HepG2 (cell line): Measurements from ENCODE around the gene SEC14L2. TPM values are rescaled to one million over a fixed set of nuclear protein-coding genes. Genes with fewer than 3 reads are reported as not detected.

ENCODE experiments used
- ATAC-seq: fragments of 200-7000 bp; cut with Tn5 transposase; 3 replicates; pipeline ENCODE4 v1.9.1; 2020; ENCODE audit warnings: mild to moderate bottlenecking, moderate library complexity
- BruUV-seq: library from RNA; stranded (reverse); fragments of 400-500 nt; replicated peaks from 2 replicates; lab custom pipeline; 2021; lab: Mats Ljungman, UMichigan
- CTCF ChIA-PET: fragments of 300-600 bp; formaldehyde crosslinking; extraction: SDS; loops from one replicate; lab custom pipeline; 2021; ENCODE audit warnings: low total read pairs, inconsistent platforms, low intra/inter-chr PET ratio; lab: Yijun Ruan, JAX
- POLR2A ChIA-PET: fragments of 350-600 bp; sonication (Branson Sonifier 250); formaldehyde crosslinking; loops from one replicate; lab custom pipeline; 2020; ENCODE audit warnings: antibody characterized with exemption, inconsistent platforms; lab: Yijun Ruan, JAX
- DNase-seq: peaks from one replicate; pipeline ENCODE4 v3.0.0-alpha.2; 2015; ENCODE audit warnings: low spot score
- FAIRE-seq: peaks from 3 replicates; lab custom pipeline; 2011; peaks lifted over from hg19 to GRCh38; lab: Jason Lieb, UNC
- H2AFZ ChIP-seq: one replicate; pipeline ENCODE4 v1.6.1; 2011; ENCODE audit warnings: low read length, inconsistent platforms
- H3K27ac ChIP-seq: fragments of 300-600 bp; 3 replicates; pipeline ENCODE4 v1.8.0; 2011; ENCODE audit warnings: mixed run types, mild to moderate bottlenecking, mixed read lengths, low read length, inconsistent platforms; ENCODE audit not compliant: insufficient read depth; ENCODE audit errors: extremely low read length
- H3K27me3 ChIP-seq, 2 experiments: fragments of 200-600 bp in 1 of 2; 2 replicates in 1 of 2; 3 replicates in 1 of 2; pipeline versions ENCODE4 v1.6.0 to v1.8.0; 2011; ENCODE audit warnings: low read length in 2 of 2, mild to moderate bottlenecking in 2 of 2, moderate library complexity in 2 of 2, inconsistent platforms in 1 of 2; ENCODE audit not compliant: insufficient read depth in 2 of 2, control insufficient read depth in 1 of 2
- H3K36me3 ChIP-seq, 2 experiments: fragments of 200-600 bp in 1 of 2; replicated peaks in 1 of 2; 2 replicates in 1 of 2; 3 replicates in 1 of 2; pipeline versions ENCODE4 v1.5.1 to v1.8.0; 2011; ENCODE audit warnings: low read length in 2 of 2, inconsistent platforms in 1 of 2; ENCODE audit not compliant: insufficient read depth in 2 of 2, control insufficient read depth in 1 of 2
- H3K4me1 ChIP-seq: 2 replicates; pipeline ENCODE4 v1.5.1; 2012; ENCODE audit warnings: low read length, inconsistent platforms; ENCODE audit not compliant: insufficient read depth
- H3K4me2 ChIP-seq: 2 replicates; pipeline ENCODE4 v1.6.0; 2011; ENCODE audit warnings: low read depth, low read length, inconsistent platforms
- H3K4me3 ChIP-seq, 3 experiments: fragments of 200-600 bp in 1 of 3; sonication (generic), shearing (Covaris generic) in 1 of 3; replicated peaks in 1 of 3; 2 replicates each; pipeline ENCODE4 v1.5.1; 2011 to 2016; ENCODE audit warnings: low read length in 3 of 3, inconsistent platforms in 2 of 3, low read depth in 2 of 3, mild to moderate bottlenecking in 2 of 3, control low read depth in 1 of 3, mixed read lengths in 1 of 3; ENCODE audit not compliant: insufficient read depth in 1 of 3
- H3K79me2 ChIP-seq: one replicate; pipeline ENCODE4 v1.6.1; 2011; ENCODE audit warnings: low read length, inconsistent platforms; ENCODE audit not compliant: insufficient read depth
- H3K9ac ChIP-seq: 2 replicates; pipeline ENCODE4 v1.6.0; 2011; ENCODE audit warnings: mild to moderate bottlenecking, low read depth, low read length, inconsistent platforms; ENCODE audit not compliant: insufficient read depth
- H3K9me3 ChIP-seq: 2 replicates; pipeline ENCODE4 v1.5.1; 2012; ENCODE audit warnings: mild to moderate bottlenecking, low read length
- H4K20me1 ChIP-seq: 2 replicates; pipeline ENCODE4 v1.6.0; 2011; ENCODE audit warnings: inconsistent platforms, mild to moderate bottlenecking, low read length, moderate library complexity; ENCODE audit not compliant: insufficient read depth
- CCAR2 ChIP-seq: fragments of 200-400 bp; formaldehyde crosslinking; optimal IDR thresholded peaks from 2 replicates; pipeline ENCODE3; 2018; ENCODE audit warnings: low read depth, mild to moderate bottlenecking, low read length, moderate library complexity
- CEBPZ ChIP-seq: IDR thresholded peaks from 2 replicates; pipeline ENCODE4 v1.6.1; 2012; ENCODE audit warnings: low read length, improper control_type of control experiment
- FOSL1 ChIP-seq: sonication (generic); formaldehyde crosslinking; IDR thresholded peaks from 2 replicates; pipeline ENCODE4 v1.9.0; 2021; ENCODE audit warnings: missing genetic modification reagents, borderline replicate concordance
- FOSL2 ChIP-seq: sonication (generic); formaldehyde crosslinking; IDR thresholded peaks from 2 replicates; pipeline ENCODE4 v1.4.0; 2020; ENCODE audit warnings: missing genetic modification reagents
- FOXO1 ChIP-seq: sonication (generic); formaldehyde crosslinking; IDR thresholded peaks from 2 replicates; pipeline ENCODE4 v1.4.0; 2020; ENCODE audit warnings: missing genetic modification reagents
- HMG20B ChIP-seq: conservative IDR thresholded peaks from 2 replicates; pipeline ENCODE4 v1.6.1; 2016; ENCODE audit warnings: missing genetic modification reagents, missing compliant biosample characterization
- IKZF4 ChIP-seq: sonication (generic); formaldehyde crosslinking; IDR thresholded peaks from 2 replicates; pipeline ENCODE4 v1.5.1; 2020; ENCODE audit warnings: borderline replicate concordance, mild to moderate bottlenecking, low read depth, missing genetic modification reagents; ENCODE audit errors: not compliant biosample characterization
- PRDM4 ChIP-seq: sonication (generic); formaldehyde crosslinking; IDR thresholded peaks from 2 replicates; pipeline ENCODE4 v1.9.0; 2021; ENCODE audit warnings: missing genetic modification reagents, borderline replicate concordance
- SAFB2 ChIP-seq: sonication (generic); formaldehyde crosslinking; IDR thresholded peaks from 2 replicates; pipeline ENCODE4 v1.5.1; 2020; ENCODE audit warnings: missing genetic modification reagents, low read depth, mild to moderate bottlenecking, borderline replicate concordance
- ZFP62 ChIP-seq: sonication (generic); formaldehyde crosslinking; IDR thresholded peaks from 2 replicates; pipeline ENCODE4 v1.4.0; 2020; ENCODE audit warnings: missing genetic modification reagents
- ZNF235 ChIP-seq: sonication (generic); formaldehyde crosslinking; IDR thresholded peaks from 2 replicates; pipeline ENCODE4 v1.8.1; 2023; ENCODE audit warnings: mild to moderate bottlenecking, missing genetic modification reagents, borderline replicate concordance
- ZNF501 ChIP-seq: sonication (generic); formaldehyde crosslinking; IDR thresholded peaks from 2 replicates; pipeline ENCODE4 v1.5.1; 2020; ENCODE audit warnings: mild to moderate bottlenecking, moderate library complexity, missing genetic modification reagents
- WGBS: methylation state at CpG from one replicate; pipeline ENCODE4 v1.1.6; 2017; ENCODE audit warnings: low lambda C conversion rate; 5-methylcytosine and 5-hydroxymethylcytosine counted together
- in situ Hi-C: cut with HindIII; loops from 2 replicates; pipeline ENCODE4 v1.10.0; 2017; ENCODE audit warnings: low pct_unique_long_range_greater_than_20kb; ENCODE audit not compliant: extremely low pct_ligation_motif_present
- intact Hi-C: fragments of 100-400 bp; cut with micrococcal nuclease; formaldehyde crosslinking; loops from one replicate; pipeline ENCODE4 v1.10.0; 2022; ENCODE audit not compliant: unreplicated experiment
- polyA plus RNA-seq, 8 experiments: library from polyadenylated mRNA; depleted of rRNA in 3 of 8; stranded (reverse) in 7 of 8; unstranded in 1 of 8; fragments of >200 nt; fragmentation: Illumina TruSeq in 4 of 8; extraction: Trizol in 4 of 8; gene quantifications; 2 replicates each; pipeline versions ENCODE4 v1.2.1 to v1.2.3, GENCODE V29; 2011 to 2016; ENCODE audit warnings: low read depth in 4 of 8, missing spikeins in 1 of 8, mixed read lengths in 1 of 8; ENCODE audit not compliant: insufficient read depth in 1 of 8
- total RNA-seq, 5 experiments: library from RNA; depleted of rRNA; stranded (reverse); fragments of >200 nt; fragmentation: Illumina TruSeq; extraction: Trizol; gene quantifications; 2 replicates each; pipeline ENCODE4 v1.2.3, GENCODE V29; 2016; ENCODE audit warnings: low read depth in 1 of 5

SEC14L2 gene
- total and polyA plus RNA-seq, 2 of the 13 experiments (the other 11 are each of a cell fraction or from before 2014, with no cell fraction given): 4.1 to 5.1 TPM

- H3K4me2 ChIP-seq: peak overlapping the region; percentile 46
- H4K20me1 ChIP-seq: no peaks in the 10 kb centered on the region
- in situ Hi-C loops (no loop called here), intact Hi-C loops (loop anchor here (1.0 to 2.0 kb wide), 2 partner anchors 40 to 157 kb away; no protein-coding TSS in a partner anchor)
- peaks cover 16% of the 10 kb centered on the region for H3K4me1 ChIP-seq
- FAIRE-seq (no peak), ATAC-seq (peak; percentile 57), DNase-seq (peak; percentile 22)
- no peaks in the 10 kb centered on the region for H3K79me2 ChIP-seq
- no TSS peak for BruUV-seq
- H3K27me3 ChIP-seq: peaks cover 0 to 8% of the 10 kb centered on the region in 2 experiments; a peak in 1 of 5 replicates
- no peak overlapping the region for H3K4me3 ChIP-seq
- H3K27ac ChIP-seq: no peak overlapping the region
- no peak overlapping the region for H2AFZ ChIP-seq
- WGBS: 29% methylated on average over 5 of the region's 5 CpGs
- ChIA-PET CTCF (interaction anchor here (1.6 to 2.6 kb wide), 2 partner anchors 39 to 54 kb away, joined by 5 to 20 read pairs; no protein-coding TSS in a partner anchor), POLR2A (no interaction called here)
- H3K9me3 ChIP-seq: no peaks in the 10 kb centered on the region
- no peaks in the 10 kb centered on the region for H3K36me3 ChIP-seq
- H3K9ac ChIP-seq: no peak overlapping the region
- TF ChIP-seq ZNF501 (CRISPR knock-in tag): 0 out of 2 replicates have a peak, but pooled peaks have one; percentile 28
- TF ChIP-seq FOSL2: peak; percentile 93
- TF ChIP-seq FOSL1: 0 out of 2 replicates have a peak, but pooled peaks have one; percentile 33
- no peak for TF ChIP-seq FOXO1 (CRISPR knock-in tag)
- no peak for TF ChIP-seq SAFB2 (CRISPR knock-in tag)
These were observed 48.8 kb downstream of the SEC14L2 start for GRCh38 chr22:30445438-30446145.

GRCh38 chr22:30447656-30448055 lies 50.8 kb downstream of the SEC14L2 start:
- in situ Hi-C loops: no loop called here
- intact Hi-C loops: no loop called here
- H3K4me3 ChIP-seq: no peak overlapping the region
- no peak for DNase-seq
- no peaks in the 10 kb centered on the region for H3K9me3 ChIP-seq
- H3K9ac ChIP-seq: no peak overlapping the region
- H4K20me1 ChIP-seq: no peaks in the 10 kb centered on the region
- H3K36me3 ChIP-seq: no peaks in the 10 kb centered on the region
- FAIRE-seq: no peak
- H3K27ac ChIP-seq: no peak overlapping the region
- no peak for ATAC-seq
- no peaks in the 10 kb centered on the region for H3K79me2 ChIP-seq
- no peak overlapping the region for H2AFZ ChIP-seq
- 47% methylated on average over 3 of the region's 3 CpGs for WGBS
- CTCF ChIA-PET: no interaction called here
- H3K4me2 ChIP-seq: no peak overlapping the region
- POLR2A ChIA-PET: no interaction called here
- H3K4me1 ChIP-seq: peaks cover 16% of the 10 kb centered on the region
- H3K27me3 ChIP-seq: peaks cover 0 to 4% of the 10 kb centered on the region in 2 experiments; a peak in 1 of 5 replicates
- BruUV-seq: no TSS peak
- TF ChIP-seq PRDM4 (CRISPR knock-in tag) (no peak), HMG20B (CRISPR knock-in tag) (no peak), IKZF4 (CRISPR knock-in tag) (no peak), ZNF235 (CRISPR knock-in tag) (no peak), ZFP62 (CRISPR knock-in tag) (no peak), CCAR2 (no peak), CEBPZ (no peak)
